SU-DHL-6 (cell line): ENCODE measurements around the gene EPSTI1.

Experiments used
- H2AFZ ChIP-seq: fragments of 200-600 bp; sonication (generic); 2 replicates; pipeline ENCODE4 v1.6.1; 2014; ENCODE audit warnings: low read depth, mild to moderate bottlenecking, moderate library complexity, mixed read lengths, antibody characterized with exemption, low read length; ENCODE audit not compliant: severe bottlenecking
- H3F3A ChIP-seq: fragments of 200-600 bp; shearing (Covaris generic); 2 replicates; pipeline ENCODE4 v1.6.0; 2016; ENCODE audit warnings: antibody characterized with exemption, mild to moderate bottlenecking; ENCODE audit not compliant: insufficient read depth
- H3K27ac ChIP-seq: fragments of 200-600 bp; sonication (generic); 2 replicates; pipeline ENCODE4 v1.5.1; 2016; ENCODE audit warnings: low read depth, mild to moderate bottlenecking, low read length, moderate library complexity, mixed read lengths
- H3K27me3 ChIP-seq: fragments of 200-600 bp; sonication (generic), shearing (Covaris generic); 2 replicates; pipeline ENCODE4 v1.6.0; 2014; ENCODE audit warnings: mild to moderate bottlenecking, low read length
- H3K36me3 ChIP-seq: fragments of 200-600 bp; sonication (generic); 2 replicates; pipeline ENCODE4 v1.6.1; 2014; ENCODE audit warnings: mild to moderate bottlenecking, low read length, mixed read lengths
- H3K4me2 ChIP-seq: fragments of 300-600, 200-600 bp; shearing (Covaris generic), sonication (generic); 2 replicates; pipeline ENCODE4 v1.6.0; 2014; ENCODE audit warnings: low read length, low read depth, mild to moderate bottlenecking; ENCODE audit not compliant: poor library complexity, severe bottlenecking
- H3K4me3 ChIP-seq: fragments of 200-600 bp; sonication (generic); 2 replicates; pipeline ENCODE4 v1.5.1; 2014; ENCODE audit warnings: antibody characterized with exemption, low read length, mild to moderate bottlenecking, mixed read lengths; ENCODE audit not compliant: insufficient read depth, poor library complexity, severe bottlenecking
- H3K79me2 ChIP-seq: fragments of 200-600 bp; sonication (generic); 2 replicates; pipeline ENCODE4 v1.6.1; 2014; ENCODE audit warnings: mild to moderate bottlenecking, low read length, moderate library complexity; ENCODE audit not compliant: insufficient read depth
- H3K9ac ChIP-seq: fragments of 200-600 bp; sonication (generic); 2 replicates; pipeline ENCODE4 v1.7.0; 2014; ENCODE audit warnings: mild to moderate bottlenecking, low read length
- H3K9me2 ChIP-seq: fragments of 200-600 bp; sonication (generic); replicated peaks from 2 replicates; pipeline ENCODE4 v1.6.1; 2014; ENCODE audit warnings: low read length; ENCODE audit not compliant: insufficient read depth
- H3K9me3 ChIP-seq: fragments of 200-600 bp; sonication (generic); 2 replicates; pipeline ENCODE4 v1.6.1; 2014; ENCODE audit warnings: low read length, mixed read lengths; ENCODE audit not compliant: insufficient read depth
- H4K20me1 ChIP-seq: fragments of 200-600 bp; sonication (generic); 2 replicates; pipeline ENCODE4 v1.6.1; 2014; ENCODE audit warnings: low read depth, mild to moderate bottlenecking, antibody characterized with exemption, low read length, moderate library complexity, mixed read lengths
- EZH2phosphoT487 ChIP-seq: fragments of 200-600 bp; sonication (generic), shearing (Covaris generic); conservative IDR thresholded peaks from 2 replicates; pipeline ENCODE4 v1.6.1; 2018; ENCODE audit warnings: mild to moderate bottlenecking, antibody characterized with exemption, low read length, moderate library complexity, mixed read lengths
- TF ChIP-seq, protein P1 (sequence below): fragments of 200-600 bp; sonication (generic); IDR thresholded peaks from one replicate; pipeline ENCODE4 v1.5.1; 2017; ENCODE audit warnings: antibody characterized with exemption, mild to moderate bottlenecking, low read length, moderate library complexity; ENCODE audit not compliant: insufficient read depth, poor library complexity, severe bottlenecking

EPSTI1 gene

DNA sequence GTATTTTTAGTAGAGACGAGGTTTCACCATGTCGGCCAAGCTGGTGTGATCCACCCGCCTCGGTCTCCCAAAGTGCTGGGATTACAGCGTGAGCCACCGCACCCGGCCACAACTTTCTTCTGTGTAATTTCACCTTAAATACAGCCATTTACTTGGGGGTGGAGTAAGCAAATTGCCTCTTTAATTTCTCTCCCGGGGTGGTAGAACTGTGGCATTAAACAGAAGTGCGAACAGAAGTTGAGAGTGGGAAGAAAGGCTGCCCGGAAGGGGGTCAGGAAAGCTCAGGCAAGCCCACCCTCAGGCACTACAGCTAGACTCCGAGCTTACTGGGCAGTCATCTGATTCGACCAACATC lies 30.9 kb upstream of the EPSTI1 start:
- TF ChIP-seq, protein P1, sequence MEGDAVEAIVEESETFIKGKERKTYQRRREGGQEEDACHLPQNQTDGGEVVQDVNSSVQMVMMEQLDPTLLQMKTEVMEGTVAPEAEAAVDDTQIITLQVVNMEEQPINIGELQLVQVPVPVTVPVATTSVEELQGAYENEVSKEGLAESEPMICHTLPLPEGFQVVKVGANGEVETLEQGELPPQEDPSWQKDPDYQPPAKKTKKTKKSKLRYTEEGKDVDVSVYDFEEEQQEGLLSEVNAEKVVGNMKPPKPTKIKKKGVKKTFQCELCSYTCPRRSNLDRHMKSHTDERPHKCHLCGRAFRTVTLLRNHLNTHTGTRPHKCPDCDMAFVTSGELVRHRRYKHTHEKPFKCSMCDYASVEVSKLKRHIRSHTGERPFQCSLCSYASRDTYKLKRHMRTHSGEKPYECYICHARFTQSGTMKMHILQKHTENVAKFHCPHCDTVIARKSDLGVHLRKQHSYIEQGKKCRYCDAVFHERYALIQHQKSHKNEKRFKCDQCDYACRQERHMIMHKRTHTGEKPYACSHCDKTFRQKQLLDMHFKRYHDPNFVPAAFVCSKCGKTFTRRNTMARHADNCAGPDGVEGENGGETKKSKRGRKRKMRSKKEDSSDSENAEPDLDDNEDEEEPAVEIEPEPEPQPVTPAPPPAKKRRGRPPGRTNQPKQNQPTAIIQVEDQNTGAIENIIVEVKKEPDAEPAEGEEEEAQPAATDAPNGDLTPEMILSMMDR: no peak
- no peak for TF ChIP-seq EZH2phosphoT487
- Histone ChIP-seq H3K4me3 (no peak overlapping the region), H3K4me2 (no peak overlapping the region), H3K79me2 (no peaks in the 10 kb centered on the region), H3K27me3 (no peaks in the 10 kb centered on the region), H3K27ac (no peak overlapping the region), H3K36me3 (no peaks in the 10 kb centered on the region), H2AFZ (peak overlapping the region; percentile 75), H3K9me3 (no peaks in the 10 kb centered on the region), H3K9me2 (no peaks in the 10 kb centered on the region), H3F3A (no peaks in the 10 kb centered on the region), H4K20me1 (no peaks in the 10 kb centered on the region), H3K9ac (no peak overlapping the region)

DNA sequence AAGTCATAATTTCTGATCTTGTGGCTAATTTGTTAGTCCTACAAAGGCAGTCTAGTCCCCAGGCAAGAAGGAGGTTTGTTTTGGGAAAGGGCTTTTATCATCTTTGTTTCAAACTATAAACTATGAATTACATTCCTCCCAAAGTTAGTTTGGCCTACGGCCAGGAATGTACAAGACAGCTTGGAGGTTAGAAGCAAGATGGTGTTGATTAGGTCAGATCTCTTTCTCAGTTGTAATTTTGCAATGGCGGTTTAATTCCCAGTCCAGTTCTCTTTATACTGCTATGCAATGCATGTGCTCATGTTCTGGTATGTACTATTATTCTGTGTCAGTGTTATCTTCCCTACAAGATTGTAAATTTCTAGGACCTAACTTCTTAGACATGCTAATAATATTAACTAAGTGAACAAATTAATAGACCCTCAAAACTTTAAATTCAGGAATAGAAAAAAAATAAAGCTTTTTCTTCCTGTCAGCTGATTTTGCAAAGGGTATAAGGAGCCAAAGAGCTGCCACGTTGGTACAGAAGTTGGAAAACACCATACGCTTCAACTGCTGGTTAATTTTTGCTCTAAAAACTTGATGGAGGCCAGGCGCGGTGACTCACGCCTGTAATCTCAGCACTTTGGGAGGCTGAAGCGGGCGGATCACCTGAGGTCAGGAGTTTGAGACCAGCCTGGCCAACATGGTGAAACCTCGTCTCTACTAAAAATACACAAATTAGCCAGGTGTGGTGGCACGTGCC lies 30.1 kb upstream of the EPSTI1 start:
- Histone ChIP-seq H3K9me2 (no peaks in the 10 kb centered on the region), H3K9me3 (no peaks in the 10 kb centered on the region), H3K79me2 (no peaks in the 10 kb centered on the region), H3K27ac (no peak overlapping the region), H3K27me3 (no peaks in the 10 kb centered on the region), H3K4me3 (no peak overlapping the region), H3K4me2 (no peak overlapping the region), H4K20me1 (no peaks in the 10 kb centered on the region), H3K36me3 (no peaks in the 10 kb centered on the region), H2AFZ (no peak overlapping the region), H3K9ac (no peak overlapping the region), H3F3A (no peaks in the 10 kb centered on the region)
- TF ChIP-seq, protein P1: no peak
- TF ChIP-seq EZH2phosphoT487: no peak

DNA sequence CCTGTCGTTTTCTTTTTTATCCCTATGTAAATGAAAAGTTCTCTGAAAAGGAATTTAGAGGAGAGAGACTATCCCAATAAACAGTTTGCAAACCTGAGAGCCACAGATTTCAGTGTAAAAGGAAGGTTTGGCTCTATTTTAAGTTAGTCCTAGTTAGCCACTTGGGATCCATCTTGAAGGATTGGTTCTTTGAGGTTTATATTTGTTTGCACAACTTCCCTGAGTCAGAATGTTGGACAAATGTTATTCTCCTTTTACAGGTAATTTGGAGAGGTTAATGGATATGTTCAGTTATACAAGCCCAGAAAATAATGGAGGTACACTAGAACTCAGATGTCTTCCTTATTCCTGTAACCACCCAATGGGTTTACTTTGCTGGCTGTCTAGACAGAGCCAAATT lies 28.8 kb upstream of the EPSTI1 start:
- Histone ChIP-seq H2AFZ (no peak overlapping the region), H3K9me3 (no peaks in the 10 kb centered on the region), H3K27ac (no peak overlapping the region), H3K79me2 (no peaks in the 10 kb centered on the region), H3K4me2 (no peak overlapping the region), H3K9me2 (no peaks in the 10 kb centered on the region), H3K4me3 (no peak overlapping the region), H3K36me3 (no peaks in the 10 kb centered on the region), H3F3A (no peaks in the 10 kb centered on the region), H3K27me3 (no peaks in the 10 kb centered on the region), H3K9ac (no peak overlapping the region), H4K20me1 (no peaks in the 10 kb centered on the region)
- TF ChIP-seq, protein P1: no peak
- no peak for TF ChIP-seq EZH2phosphoT487
